K562 treated with DMSO at 1 percent for 4 hours (cell line): Measurements from ENCODE around the gene CLCN4. TPM values are rescaled to one million over a fixed set of nuclear protein-coding genes. Genes with fewer than 3 reads are reported as not detected.

ENCODE experiments used
- total RNA-seq: library from RNA; unstranded; fragments of 300-600 nt; gene quantifications from 2 replicates; pipeline ENCODE4 v1.2.3, GENCODE V29; 2022; ENCODE audit not compliant: insufficient read depth

The CLCN4 gene
- not detected in 2 replicates for total RNA-seq

GRCh38 chrX:10156199-10157031, at the start of gene CLCN4:
Gene CLCN4, plus strand, starts transcription at chrX:10156975. Its CDS starts 28,058 bp downstream, at chrX:10185033.

Other genes with a start within 250 kb of the CLCN4 start
- gene CLDN34, start 189.6 kb upstream of the CLCN4 start, total RNA-seq = not detected in 2 replicates